Trophoblast cell (in vitro differentiated cells and primary cell): ENCODE data around the gene SCAMP2.

Experiments
- DNase-seq, 2 donors: peaks; one replicate each; pipeline ENCODE4 v3.0.0-alpha.2; 2016
- H2AFZ ChIP-seq: 2 replicates; pipeline ENCODE4 v1.6.1; 2013; ENCODE audit warnings: low read length, moderate library complexity, mild to moderate bottlenecking; ENCODE audit not compliant: insufficient read depth, poor library complexity
- H2AK5ac ChIP-seq: 2 replicates; pipeline ENCODE4 v1.6.1; 2013; ENCODE audit warnings: mild to moderate bottlenecking, low read length
- H2BK120ac ChIP-seq: 2 replicates; pipeline ENCODE4 v1.6.1; 2013; ENCODE audit warnings: low read length, mild to moderate bottlenecking, moderate library complexity; ENCODE audit not compliant: insufficient read depth, poor library complexity
- H2BK12ac ChIP-seq: 2 replicates; pipeline ENCODE4 v1.6.1; 2013; ENCODE audit warnings: mild to moderate bottlenecking, low read length, moderate library complexity
- H2BK5ac ChIP-seq: 2 replicates; pipeline ENCODE4 v1.6.1; 2013; ENCODE audit warnings: low read length, low read depth, moderate library complexity, mild to moderate bottlenecking; ENCODE audit not compliant: poor library complexity
- H3K14ac ChIP-seq: 2 replicates; pipeline ENCODE4 v1.6.1; 2013; ENCODE audit warnings: mild to moderate bottlenecking, low read length
- H3K18ac ChIP-seq: 2 replicates; pipeline ENCODE4 v1.6.1; 2013; ENCODE audit warnings: mild to moderate bottlenecking, low read length
- H3K23ac ChIP-seq: 2 replicates; pipeline ENCODE4 v1.6.1; 2013; ENCODE audit warnings: low read length
- H3K27ac ChIP-seq: 2 replicates; pipeline ENCODE4 v1.5.1; 2013; ENCODE audit warnings: low read depth, mild to moderate bottlenecking, inconsistent platforms, low read length, moderate library complexity
- H3K27me3 ChIP-seq: 2 replicates; pipeline ENCODE4 v1.6.1; 2013; ENCODE audit warnings: inconsistent platforms, mild to moderate bottlenecking, low read length, moderate library complexity; ENCODE audit not compliant: insufficient read depth
- H3K36me3 ChIP-seq, 2 experiments: 1 replicate in 1 of 2; 2 replicates in 1 of 2; pipeline ENCODE4 v1.6.1; 2013; ENCODE audit warnings: low read length in 2 of 2, mild to moderate bottlenecking in 2 of 2, moderate library complexity in 1 of 2; ENCODE audit not compliant: insufficient read depth in 2 of 2, control insufficient read depth in 1 of 2
- H3K4ac ChIP-seq: 2 replicates; pipeline ENCODE4 v1.6.1; 2013; ENCODE audit warnings: low read depth, mild to moderate bottlenecking, low read length, moderate library complexity
- H3K4me1 ChIP-seq, 2 experiments: 1 replicate in 1 of 2; 2 replicates in 1 of 2; pipeline ENCODE4 v1.6.1; 2013; ENCODE audit warnings: low read length in 2 of 2, mild to moderate bottlenecking in 2 of 2, moderate library complexity in 1 of 2; ENCODE audit not compliant: insufficient read depth in 2 of 2, control insufficient read depth in 1 of 2
- H3K4me2 ChIP-seq: 2 replicates; pipeline ENCODE4 v1.6.1; 2013; ENCODE audit warnings: inconsistent platforms, mild to moderate bottlenecking, low read length, moderate library complexity
- H3K4me3 ChIP-seq: 2 replicates; pipeline ENCODE4 v1.5.1; 2013; ENCODE audit warnings: mild to moderate bottlenecking, low read depth, low read length, inconsistent platforms
- H3K79me1 ChIP-seq: one replicate; pipeline ENCODE4 v1.6.1; 2013; ENCODE audit warnings: low read length
- H3K79me2 ChIP-seq: 2 replicates; pipeline ENCODE4 v1.6.1; 2013; ENCODE audit warnings: low read length, mild to moderate bottlenecking; ENCODE audit not compliant: control insufficient read depth, insufficient read depth, poor library complexity
- H3K9ac ChIP-seq: 2 replicates; pipeline ENCODE4 v1.6.1; 2013; ENCODE audit warnings: mild to moderate bottlenecking, low read length
- H3K9me3 ChIP-seq: 2 replicates; pipeline ENCODE4 v1.6.1; 2013; ENCODE audit warnings: low read depth, mild to moderate bottlenecking, control low read depth, inconsistent platforms, low read length; ENCODE audit not compliant: insufficient read depth
- H4K12ac ChIP-seq: 2 replicates; pipeline ENCODE4 v1.6.1; 2013; ENCODE audit warnings: low read depth, mild to moderate bottlenecking, low read length, moderate library complexity
- H4K8ac ChIP-seq: 2 replicates; pipeline ENCODE4 v1.6.1; 2013; ENCODE audit warnings: low read depth, mild to moderate bottlenecking, low read length, moderate library complexity
- H4K91ac ChIP-seq: one replicate; pipeline ENCODE4 v1.6.1; 2013; ENCODE audit warnings: low read depth, mild to moderate bottlenecking, low read length, moderate library complexity
- WGBS: extraction: QIAGEN DNeasy Blood & Tissue Kit; methylation state at CpG from one replicate; pipeline ENCODE4 v1.1.7; 2013; ENCODE audit warnings: missing lambda C conversion rate; ENCODE audit not compliant: insufficient read length, insufficient coverage; ENCODE audit errors: extremely low coverage; 5-methylcytosine and 5-hydroxymethylcytosine counted together

Gene SCAMP2

GRCh38 chr15:74808840-74809229 lies 64.3 kb downstream of the SCAMP2 start:
- peaks cover under 1 to 3% of the 10 kb centered on the region in 2 experiments for H3K36me3 ChIP-seq
- H3K4me2 ChIP-seq, result no peak overlapping the region
- H3K79me2 ChIP-seq, result no peaks in the 10 kb centered on the region
- H4K12ac ChIP-seq, result no peak overlapping the region
- H3K18ac ChIP-seq, result no peak overlapping the region
- no peak overlapping the region for H3K23ac ChIP-seq
- no peak overlapping the region for H2BK120ac ChIP-seq
- no peak overlapping the region for H3K14ac ChIP-seq
- no peak overlapping the region for H4K91ac ChIP-seq
- H2BK12ac ChIP-seq, result no peak overlapping the region
- no peaks in the 10 kb centered on the region for H3K4me1 ChIP-seq
- H3K9ac ChIP-seq, result no peak overlapping the region
- no peak overlapping the region for H3K4me3 ChIP-seq
- H2BK5ac ChIP-seq, result no peak overlapping the region
- no peak overlapping the region for H2AFZ ChIP-seq
- no peak for DNase-seq
- no CpG with 5 or more reads among the region's 4 CpGs for WGBS
- no peak overlapping the region for H4K8ac ChIP-seq
- H3K4ac ChIP-seq, result no peak overlapping the region
- H3K9me3 ChIP-seq, result peaks cover 2% of the 10 kb centered on the region
- no peak overlapping the region for H2AK5ac ChIP-seq
- no peak overlapping the region for H3K27ac ChIP-seq
- H3K27me3 ChIP-seq, result no peaks in the 10 kb centered on the region
- H3K79me1 ChIP-seq, result no peaks in the 10 kb centered on the region

GRCh38 chr15:74808078-74808839 lies 64.9 kb downstream of the SCAMP2 start:
- Histone ChIP-seq H3K27ac (no peak overlapping the region), H3K27me3 (no peaks in the 10 kb centered on the region), H3K4me2 (no peak overlapping the region), H2BK12ac (no peak overlapping the region), H2BK120ac (no peak overlapping the region), H3K14ac (no peak overlapping the region), H4K91ac (no peak overlapping the region), H2AK5ac (no peak overlapping the region), H4K8ac (no peak overlapping the region), H3K79me1 (no peaks in the 10 kb centered on the region), H3K9ac (no peak overlapping the region), H2BK5ac (no peak overlapping the region), H3K4me1 (no peaks in the 10 kb centered on the region), H3K79me2 (no peaks in the 10 kb centered on the region), H3K18ac (no peak overlapping the region), H3K23ac (no peak overlapping the region), H3K36me3 (peaks cover 7 to 9% of the 10 kb centered on the region in 2 experiments), H2AFZ (no peak overlapping the region), H4K12ac (no peak overlapping the region), H3K9me3 (peaks cover 2% of the 10 kb centered on the region), H3K4ac (no peak overlapping the region), H3K4me3 (no peak overlapping the region)
- no CpG with 5 or more reads among the region's 18 CpGs for WGBS
- peak; percentile 84 to 89 for DNase-seq

- Histone ChIP-seq H3K36me3 (peaks cover 15 to 18% of the 10 kb centered on the region in 2 experiments), H3K27me3 (no peaks in the 10 kb centered on the region), H3K27ac (no peak overlapping the region), H3K79me2 (no peaks in the 10 kb centered on the region), H3K4me3 (no peak overlapping the region), H2BK12ac (no peak overlapping the region), H2BK120ac (no peak overlapping the region), H2BK5ac (no peak overlapping the region), H2AFZ (no peak overlapping the region), H2AK5ac (no peak overlapping the region), H3K14ac (no peak overlapping the region), H3K79me1 (no peaks in the 10 kb centered on the region), H3K9me3 (no peaks in the 10 kb centered on the region), H4K91ac (no peak overlapping the region), H3K9ac (no peak overlapping the region), H3K4ac (no peak overlapping the region), H3K18ac (no peak overlapping the region), H3K23ac (no peak overlapping the region), H3K4me2 (no peak overlapping the region), H3K4me1 (no peaks in the 10 kb centered on the region), H4K12ac (no peak overlapping the region), H4K8ac (no peak overlapping the region)
- WGBS, result no CpG with 5 or more reads among the region's 5 CpGs
- DNase-seq, result no peak
Measured at GRCh38 chr15:74807282-74807681, 65.9 kb downstream of the SCAMP2 start.

- no peak overlapping the region for H3K4ac ChIP-seq
- no peaks in the 10 kb centered on the region for H3K79me2 ChIP-seq
- H2BK5ac ChIP-seq, result no peak overlapping the region
- no peak overlapping the region for H3K9ac ChIP-seq
- no peak overlapping the region for H3K14ac ChIP-seq
- H2BK12ac ChIP-seq, result no peak overlapping the region
- H3K27ac ChIP-seq, result no peak overlapping the region
- H3K36me3 ChIP-seq, result peaks cover 33 to 41% of the 10 kb centered on the region in 2 experiments
- H2AK5ac ChIP-seq, result no peak overlapping the region
- WGBS, result no CpG with 5 or more reads among the region's 6 CpGs
- H3K9me3 ChIP-seq, result no peaks in the 10 kb centered on the region
- no peak overlapping the region for H3K23ac ChIP-seq
- no peak overlapping the region for H3K4me3 ChIP-seq
- H3K4me2 ChIP-seq, result no peak overlapping the region
- no peak overlapping the region for H3K18ac ChIP-seq
- H4K8ac ChIP-seq, result no peak overlapping the region
- no peak overlapping the region for H2AFZ ChIP-seq
- H3K79me1 ChIP-seq, result no peaks in the 10 kb centered on the region
- no peaks in the 10 kb centered on the region for H3K27me3 ChIP-seq
- no peak overlapping the region for H2BK120ac ChIP-seq
- H4K12ac ChIP-seq, result no peak overlapping the region
- no peak for DNase-seq
- H4K91ac ChIP-seq, result no peak overlapping the region
- H3K4me1 ChIP-seq, result no peaks in the 10 kb centered on the region
Measured at GRCh38 chr15:74804935-74805334, 68.2 kb downstream of the SCAMP2 start.
